Left ventricle myocardium superior (tissue), 1 donor: ENCODE results near the gene PTPA. TPM values are rescaled to one million over a fixed set of nuclear protein-coding genes. Genes with fewer than 3 reads are reported as not detected.
A peak's percentile ranks its signal among the peaks of the same experiment; 100 is the strongest.

ENCODE experiments used
- ATAC-seq: fragments of 200-7000 bp; cut with Tn5 transposase; one replicate; pipeline ENCODE4 v1.9.1; 2020; ENCODE audit warnings: mild to moderate bottlenecking, moderate library complexity
- DNase-seq: peaks from one replicate; pipeline ENCODE4 v3.0.0-alpha.2; 2020
- intact Hi-C: fragments of 100-400 bp; cut with micrococcal nuclease; formaldehyde crosslinking; loops from one replicate; pipeline ENCODE4 v1.11.0; 2022
- total RNA-seq: library from RNA; stranded (reverse); fragmentation: NEBNext Ultra II Directional; extraction: Animal tissue kit (Norgen Biotek cat#: 25700); gene quantifications from one replicate; pipeline ENCODE4 v1.2.1, GENCODE V29; 2021
- donor health status: DM: no; HTN: yes; CAD: no; lungs with severe emphysema.

Gene PTPA
- total RNA-seq, 1 donor from 2014 or later, result 186 TPM

- no peak for ATAC-seq
- no peak for DNase-seq
- intact Hi-C loops, result no loop called here
Observed at GRCh38 chr9:129170229-129170628, 59.0 kb downstream of the PTPA start.

GRCh38 chr9:129171993-129172751 lies 61.0 kb downstream of the PTPA start:
- ATAC-seq, result no peak
- intact Hi-C loops, result no loop called here
- DNase-seq, result no peak

GRCh38 chr9:129172816-129173215 lies 61.6 kb downstream of the PTPA start:
- DNase-seq, result no peak
- no peak for ATAC-seq
- intact Hi-C loops, result no loop called here

- no peak for ATAC-seq
- DNase-seq, result no peak
- intact Hi-C loops, result no loop called here
Observed at GRCh38 chr9:129173296-129174101, 62.3 kb downstream of the PTPA start.

GRCh38 chr9:129174102-129174723 lies 63.0 kb downstream of the PTPA start:
- ATAC-seq (peak; percentile 63), DNase-seq (peak; percentile 94)
- intact Hi-C loops, result no loop called here

- intact Hi-C loops, result no loop called here
- peak; percentile 90 for DNase-seq
- peak; percentile 72 for ATAC-seq
Observed at GRCh38 chr9:129174724-129175514, 63.7 kb downstream of the PTPA start.

GRCh38 chr9:129175515-129175824 lies 64.3 kb downstream of the PTPA start:
- no peak for DNase-seq
- no peak for ATAC-seq
- intact Hi-C loops, result no loop called here

- intact Hi-C loops, result no loop called here
- DNase-seq, result peak; percentile 85
- ATAC-seq, result peak; percentile 49
Observed at GRCh38 chr9:129175825-129176633, 64.8 kb downstream of the PTPA start.

GRCh38 chr9:129176701-129177442 lies 65.7 kb downstream of the PTPA start:
- no peak for ATAC-seq
- intact Hi-C loops, result no loop called here
- DNase-seq, result peak; percentile 66

- intact Hi-C loops, result no loop called here
- DNase-seq, result no peak
- ATAC-seq, result no peak
Observed at GRCh38 chr9:129177443-129177790, 66.2 kb downstream of the PTPA start.

- peak; percentile 96 for DNase-seq
- peak; percentile 78 for ATAC-seq
- intact Hi-C loops, result no loop called here
Observed at GRCh38 chr9:129177791-129178567, 66.8 kb downstream of the PTPA start, which contains the start of gene IER5L. TSS of gene IER5L (minus strand) at chr9:129178261. CDS start at chr9:129178052, 209 bp downstream.

GRCh38 chr9:129178568-129179382 lies 67.6 kb downstream of the PTPA start:
- DNase-seq (no peak), ATAC-seq (no peak)
- intact Hi-C loops, result no loop called here

GRCh38 chr9:129181246-129181645 lies 70.0 kb downstream of the PTPA start:
- ATAC-seq, result no peak
- DNase-seq, result no peak
- intact Hi-C loops, result no loop called here

- intact Hi-C loops, result no loop called here
- DNase-seq (no peak), ATAC-seq (no peak)
Observed at GRCh38 chr9:129182122-129182521, 70.9 kb downstream of the PTPA start.

- DNase-seq, result peak; percentile 54
- ATAC-seq, result peak; percentile 5
- intact Hi-C loops, result no loop called here
Observed at GRCh38 chr9:129182625-129183494, 71.6 kb downstream of the PTPA start.
